H9 (cell line): ENCODE data around the gene DOCK2. TPM values are rescaled to one million over a fixed set of nuclear protein-coding genes. Genes with fewer than 3 reads are reported as not detected.

Source experiments
- DNase-seq: peaks from one replicate; pipeline ENCODE4 v3.0.0-alpha.2; 2017
- H2AFZ ChIP-seq: one replicate; pipeline ENCODE4 v1.6.1; 2013; ENCODE audit warnings: mild to moderate bottlenecking, low read length, control low read depth, moderate library complexity
- H2AK5ac ChIP-seq: 2 replicates; pipeline ENCODE4 v1.6.1; 2013; ENCODE audit warnings: low read length, control low read depth, mixed read lengths; ENCODE audit not compliant: insufficient read length
- H2BK120ac ChIP-seq: one replicate; pipeline ENCODE4 v1.6.1; 2013; ENCODE audit warnings: low read depth, mild to moderate bottlenecking, low read length, control low read depth, inconsistent platforms; ENCODE audit not compliant: poor library complexity, severe bottlenecking
- H2BK12ac ChIP-seq: 2 replicates; pipeline ENCODE4 v1.6.1; 2013; ENCODE audit warnings: low read length, control low read depth, mixed read lengths, low read depth; ENCODE audit not compliant: insufficient read length
- H2BK15ac ChIP-seq: 2 replicates; pipeline ENCODE4 v1.6.1; 2013; ENCODE audit warnings: low read depth, low read length, control low read depth
- H2BK20ac ChIP-seq: one replicate; pipeline ENCODE4 v1.6.1; 2013; ENCODE audit warnings: low read depth, mild to moderate bottlenecking, low read length, control low read depth, inconsistent platforms; ENCODE audit not compliant: poor library complexity, severe bottlenecking
- H2BK5ac ChIP-seq: 2 replicates; pipeline ENCODE4 v1.6.1; 2013; ENCODE audit warnings: low read length, control low read depth, mixed read lengths; ENCODE audit not compliant: insufficient read length
- H3K14ac ChIP-seq: 2 replicates; pipeline ENCODE4 v1.6.1; 2013; ENCODE audit warnings: low read length, control low read depth; ENCODE audit not compliant: insufficient read depth
- H3K18ac ChIP-seq: 2 replicates; pipeline ENCODE4 v1.6.1; 2013; ENCODE audit warnings: low read depth, mild to moderate bottlenecking, mixed read lengths, low read length, control low read depth; ENCODE audit not compliant: insufficient read length
- H3K23ac ChIP-seq: 2 replicates; pipeline ENCODE4 v1.6.1; 2013; ENCODE audit warnings: low read length, control low read depth, mixed read lengths, low read depth; ENCODE audit not compliant: insufficient read length
- H3K23me2 ChIP-seq: 2 replicates; pipeline ENCODE4 v1.6.1; 2013; ENCODE audit warnings: low read depth, mild to moderate bottlenecking, mixed read lengths, low read length, control low read depth; ENCODE audit not compliant: insufficient read length, poor library complexity, severe bottlenecking
- H3K27ac ChIP-seq: 2 replicates; pipeline ENCODE4 v1.5.1; 2013; ENCODE audit warnings: low read length, control low read depth, mixed read lengths, low read depth; ENCODE audit not compliant: insufficient read length
- H3K27me3 ChIP-seq: 2 replicates; pipeline ENCODE4 v1.6.1; 2013; ENCODE audit warnings: low read length, control low read depth, inconsistent platforms; ENCODE audit not compliant: insufficient read depth
- H3K4ac ChIP-seq: 2 replicates; pipeline ENCODE4 v1.6.1; 2013; ENCODE audit warnings: low read depth, mild to moderate bottlenecking, control low read depth, inconsistent platforms, low read length, moderate library complexity
- H3K4me1 ChIP-seq: 2 replicates; pipeline ENCODE4 v1.6.1; 2013; ENCODE audit warnings: low read length, control low read depth, inconsistent platforms; ENCODE audit not compliant: insufficient read depth
- H3K4me2 ChIP-seq: 2 replicates; pipeline ENCODE4 v1.6.1; 2013; ENCODE audit warnings: low read length, control low read depth, mixed read lengths; ENCODE audit not compliant: insufficient read length, insufficient read depth
- H3K56ac ChIP-seq: 2 replicates; pipeline ENCODE4 v1.6.1; 2013; ENCODE audit warnings: low read depth, mild to moderate bottlenecking, mixed read lengths, low read length, control low read depth; ENCODE audit not compliant: insufficient read length
- H3K79me1 ChIP-seq: 2 replicates; pipeline ENCODE4 v1.6.1; 2013; ENCODE audit warnings: low read depth, mild to moderate bottlenecking, moderate library complexity, low read length, control low read depth, inconsistent platforms; ENCODE audit not compliant: insufficient read depth, poor library complexity, severe bottlenecking
- H3K79me2 ChIP-seq: 2 replicates; pipeline ENCODE4 v1.6.1; 2013; ENCODE audit warnings: low read length, control low read depth, inconsistent platforms; ENCODE audit not compliant: insufficient read depth
- H3K9ac ChIP-seq: 2 replicates; pipeline ENCODE4 v1.6.1; 2013; ENCODE audit warnings: low read length, control low read depth, mixed read lengths; ENCODE audit not compliant: insufficient read length; ENCODE audit errors: extremely low read depth
- H3K9me3 ChIP-seq: one replicate; pipeline ENCODE4 v1.6.1; 2013; ENCODE audit warnings: low read depth, low read length, inconsistent platforms; ENCODE audit not compliant: control insufficient read depth
- H3T11ph ChIP-seq: one replicate; pipeline ENCODE4 v1.6.1; 2013; ENCODE audit warnings: mild to moderate bottlenecking, low read length, control low read depth, inconsistent platforms
- H4K20me1 ChIP-seq: one replicate; pipeline ENCODE4 v1.6.1; 2013; ENCODE audit not compliant: control insufficient read depth, insufficient read length, insufficient read depth
- H4K5ac ChIP-seq: 2 replicates; pipeline ENCODE4 v1.6.1; 2013; ENCODE audit warnings: low read depth, mild to moderate bottlenecking, mixed read lengths, low read length, control low read depth; ENCODE audit not compliant: insufficient read length
- H4K8ac ChIP-seq: replicated peaks from 2 replicates; pipeline ENCODE4 v1.6.1; 2013; ENCODE audit warnings: low read length, control low read depth, mixed read lengths, low read depth; ENCODE audit not compliant: insufficient read length
- H4K91ac ChIP-seq: 2 replicates; pipeline ENCODE4 v1.6.1; 2013; ENCODE audit warnings: low read depth, mild to moderate bottlenecking, moderate library complexity, mixed read lengths, low read length, control low read depth; ENCODE audit not compliant: insufficient read length
- H3K27ac Mint-ChIP-seq, 3 experiments: 2 replicates in 2 of 3; 3 replicates in 1 of 3; pipeline ENCODE4 v1.8.0; 2020 to 2021; ENCODE audit warnings: mixed read lengths in 3 of 3, mild to moderate bottlenecking in 1 of 3, moderate library complexity in 1 of 3
- H3K27me3 Mint-ChIP-seq: 2 replicates; pipeline ENCODE4 v1.8.0; 2021; ENCODE audit warnings: low read depth, mild to moderate bottlenecking, moderate library complexity, mixed read lengths
- H3K36me3 Mint-ChIP-seq, 3 experiments: 2 replicates in 2 of 3; 3 replicates in 1 of 3; pipeline ENCODE4 v1.8.0; 2020 to 2021; ENCODE audit warnings: low read depth in 3 of 3, mixed read lengths in 3 of 3; ENCODE audit not compliant: insufficient read depth in 1 of 3
- H3K4me1 Mint-ChIP-seq, 2 experiments: 2 replicates each; pipeline ENCODE4 v1.8.0; 2020; ENCODE audit warnings: mixed read lengths in 2 of 2
- H3K4me3 Mint-ChIP-seq, 2 experiments: 2 replicates in 1 of 2; 3 replicates in 1 of 2; pipeline ENCODE4 v1.8.0; 2020 to 2021; ENCODE audit warnings: mild to moderate bottlenecking in 2 of 2, mixed read lengths in 2 of 2, moderate library complexity in 1 of 2
- H3K9me3 Mint-ChIP-seq, 2 experiments: 2 replicates in 1 of 2; 3 replicates in 1 of 2; pipeline ENCODE4 v1.8.0; 2020; ENCODE audit warnings: mild to moderate bottlenecking in 2 of 2, mixed read lengths in 2 of 2, moderate library complexity in 1 of 2
- WGBS: extraction: QIAGEN DNeasy Blood & Tissue Kit; methylation state at CpG from one replicate; pipeline ENCODE4 v1.1.7; 2013; ENCODE audit warnings: missing lambda C conversion rate, low lambda C conversion rate, mixed read lengths; ENCODE audit not compliant: insufficient read length; ENCODE audit errors: extremely low coverage; 5-methylcytosine and 5-hydroxymethylcytosine counted together
- total RNA-seq: library from RNA; stranded (reverse); gene quantifications from 2 replicates; pipeline ENCODE4 v1.2.1, GENCODE V29; 2021
- TF ChIP-seq, protein P1 (sequence below): fragments of 200-600 bp; sonication (generic); conservative IDR thresholded peaks from 3 replicates; pipeline ENCODE4 v1.8.0; 2021; ENCODE audit warnings: antibody characterized with exemption, mild to moderate bottlenecking

Gene DOCK2
- total RNA-seq, 1 experiment from 2014 or later, result 7.8 TPM

DNA sequence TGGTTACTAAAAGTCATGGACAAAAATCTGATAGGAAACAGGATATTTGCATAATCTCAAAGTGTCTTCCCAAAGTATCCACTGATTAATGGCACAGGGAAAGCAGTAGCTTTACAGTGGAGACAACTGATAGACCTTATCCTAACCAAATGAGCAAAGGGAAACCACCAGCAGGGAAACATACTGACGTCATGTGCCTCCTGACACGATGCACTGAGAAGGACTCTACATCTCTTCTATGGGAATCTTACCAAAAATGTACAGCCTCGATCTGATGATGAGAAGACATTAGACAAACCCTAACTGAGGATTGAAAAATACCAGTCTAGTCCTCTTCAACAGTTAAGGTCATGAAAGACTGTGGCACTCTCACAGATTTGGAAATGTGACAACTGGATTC, 177.0 kb downstream of the DOCK2 start:
- Mint-ChIP-seq H3K27ac (no peak overlapping the region), H3K36me3 (peaks cover 0 to 13% (median 3%) of the 10 kb centered on the region in 3 experiments; a peak in 4 of 7 replicates), H3K4me1 (peaks cover 37 to 40% of the 10 kb centered on the region in 2 experiments), H3K27me3 (peaks cover 22% of the 10 kb centered on the region), H3K9me3 (peaks cover 5 to 10% of the 10 kb centered on the region in 2 experiments), H3K4me3 (no peak overlapping the region)
- H3K23ac ChIP-seq, result no peak overlapping the region
- H3K56ac ChIP-seq, result no peak overlapping the region
- no peak overlapping the region for H2BK5ac ChIP-seq
- H3K4me2 ChIP-seq, result no peak overlapping the region
- no peak overlapping the region for H3K14ac ChIP-seq
- H4K5ac ChIP-seq, result no peak overlapping the region
- H3K9ac ChIP-seq, result no peak overlapping the region
- no peak overlapping the region for H3K18ac ChIP-seq
- no peak overlapping the region for H2BK20ac ChIP-seq
- no peak overlapping the region for H2BK12ac ChIP-seq
- DNase-seq, result no peak
- no peaks in the 10 kb centered on the region for H3K23me2 ChIP-seq
- TF ChIP-seq, protein P1, sequence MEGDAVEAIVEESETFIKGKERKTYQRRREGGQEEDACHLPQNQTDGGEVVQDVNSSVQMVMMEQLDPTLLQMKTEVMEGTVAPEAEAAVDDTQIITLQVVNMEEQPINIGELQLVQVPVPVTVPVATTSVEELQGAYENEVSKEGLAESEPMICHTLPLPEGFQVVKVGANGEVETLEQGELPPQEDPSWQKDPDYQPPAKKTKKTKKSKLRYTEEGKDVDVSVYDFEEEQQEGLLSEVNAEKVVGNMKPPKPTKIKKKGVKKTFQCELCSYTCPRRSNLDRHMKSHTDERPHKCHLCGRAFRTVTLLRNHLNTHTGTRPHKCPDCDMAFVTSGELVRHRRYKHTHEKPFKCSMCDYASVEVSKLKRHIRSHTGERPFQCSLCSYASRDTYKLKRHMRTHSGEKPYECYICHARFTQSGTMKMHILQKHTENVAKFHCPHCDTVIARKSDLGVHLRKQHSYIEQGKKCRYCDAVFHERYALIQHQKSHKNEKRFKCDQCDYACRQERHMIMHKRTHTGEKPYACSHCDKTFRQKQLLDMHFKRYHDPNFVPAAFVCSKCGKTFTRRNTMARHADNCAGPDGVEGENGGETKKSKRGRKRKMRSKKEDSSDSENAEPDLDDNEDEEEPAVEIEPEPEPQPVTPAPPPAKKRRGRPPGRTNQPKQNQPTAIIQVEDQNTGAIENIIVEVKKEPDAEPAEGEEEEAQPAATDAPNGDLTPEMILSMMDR, result no peak
- no peak overlapping the region for H4K8ac ChIP-seq
- H3K27me3 ChIP-seq, result no peaks in the 10 kb centered on the region
- H3K4me1 ChIP-seq, result peaks cover 9% of the 10 kb centered on the region; the same call in 1 of the 2 replicates
- no peak overlapping the region for H2BK15ac ChIP-seq
- no peak overlapping the region for H2AK5ac ChIP-seq
- no peak overlapping the region for H3T11ph ChIP-seq
- H3K79me2 ChIP-seq, result no peaks in the 10 kb centered on the region
- H3K9me3 ChIP-seq, result no peaks in the 10 kb centered on the region
- no peak overlapping the region for H3K27ac ChIP-seq
- H3K4ac ChIP-seq, result no peak overlapping the region
- WGBS, result no CpG with 5 or more reads among the region's 3 CpGs
- no peak overlapping the region for H2AFZ ChIP-seq
- no peaks in the 10 kb centered on the region for H4K20me1 ChIP-seq
- no peaks in the 10 kb centered on the region for H3K79me1 ChIP-seq
- H2BK120ac ChIP-seq, result no peak overlapping the region
- no peak overlapping the region for H4K91ac ChIP-seq
